Activated T-cell treated with anti-CD3 and anti-CD28 coated beads, Interleukin-2, amount 50 U/mL, for 4 hours (primary cell): ENCODE results near the gene OGDH. TPM values are rescaled to one million over a fixed set of nuclear protein-coding genes. Genes with fewer than 3 reads are reported as not detected.

ENCODE experiments used
- total RNA-seq, 3 donors: library from RNA; stranded (reverse); gene quantifications; one replicate each; pipeline ENCODE4 v1.2.1, GENCODE V29; 2021

OGDH gene
- total RNA-seq, 3 donors from 2014 or later = 83.0 to 105 (median 97.2) TPM

Other genes with a start within 250 kb of the OGDH start
- 10 to 100 TPM; 68.4 to 80.3 (median 75.7) TPM for gene NUDCD3, start 116.0 kb upstream of the OGDH start, total RNA-seq
- under 1 TPM in 1 of 3 donors, not detected in 2; 0.03 TPM for gene NPC1L1, start 65.3 kb upstream of the OGDH start, total RNA-seq
- gene DDX56, start 32.7 kb upstream of the OGDH start, total RNA-seq = 100 to 1,000 TPM; 224 to 239 (median 224) TPM
- gene TMED4, start 24.4 kb upstream of the OGDH start, total RNA-seq = 10 to 100 TPM; 71.3 to 79.4 (median 71.4) TPM
- gene ZMIZ2, start 142.2 kb downstream of the OGDH start, total RNA-seq = 100 to 1,000 TPM; 109 to 137 (median 118) TPM
- gene PPIA, start 190.1 kb downstream of the OGDH start, total RNA-seq = 1,000 to 10,000 TPM; 2,630 to 2,693 (median 2,657) TPM
- 100 to 1,000 TPM; 128 to 140 (median 133) TPM for gene H2AZ2, start 241.5 kb downstream of the OGDH start, total RNA-seq